ENCODE measurements around the gene ADNP2.

Gene ADNP2

GRCh38 chr18:80180778-80181564, 71.9 kb downstream of the ADNP2 start:
- ATAC-seq (ENCODE audit: low read depth) = no peak
- DNase-seq (ENCODE audit: low spot score) = no peak
- no peaks in the 10 kb centered on the region for H3K9me3 ChIP-seq (ENCODE audit: severe bottlenecking)
- TF ChIP-seq CTCF (IDR thresholded peaks at IDR 0.05; ENCODE audit: poor library complexity, severe bottlenecking) = no peak
- no peak overlapping the region for H3K4me3 ChIP-seq (ENCODE audit: severe bottlenecking)
- peak overlapping the region; percentile 62 for H3K27ac ChIP-seq (ENCODE audit: poor library complexity, severe bottlenecking)
- H3K36me3 ChIP-seq (ENCODE audit: low read depth) = no peaks in the 10 kb centered on the region
- peaks cover 20% of the 10 kb centered on the region for H3K4me1 ChIP-seq (ENCODE audit: insufficient read depth, poor library complexity, severe bottlenecking)
- no peaks in the 10 kb centered on the region for H3K27me3 ChIP-seq (ENCODE audit: insufficient read depth, poor library complexity, severe bottlenecking)

GRCh38 chr18:80181642-80182461, 72.8 kb downstream of the ADNP2 start:
- no peak for DNase-seq (ENCODE audit: low spot score)
- TF ChIP-seq CTCF (IDR thresholded peaks at IDR 0.05; ENCODE audit: poor library complexity, severe bottlenecking) = no peak
- no peak for ATAC-seq (ENCODE audit: low read depth)
- Histone ChIP-seq H3K4me1 (ENCODE audit: insufficient read depth, poor library complexity, severe bottlenecking) (peaks cover 20% of the 10 kb centered on the region), H3K27me3 (ENCODE audit: insufficient read depth, poor library complexity, severe bottlenecking) (no peaks in the 10 kb centered on the region), H3K27ac (ENCODE audit: poor library complexity, severe bottlenecking) (no peak overlapping the region), H3K4me3 (ENCODE audit: severe bottlenecking) (no peak overlapping the region), H3K36me3 (ENCODE audit: low read depth) (no peaks in the 10 kb centered on the region), H3K9me3 (ENCODE audit: severe bottlenecking) (no peaks in the 10 kb centered on the region)

GRCh38 chr18:80182855-80183254, 73.8 kb downstream of the ADNP2 start:
- peaks cover 20% of the 10 kb centered on the region for H3K4me1 ChIP-seq (ENCODE audit: insufficient read depth, poor library complexity, severe bottlenecking)
- H3K4me3 ChIP-seq (ENCODE audit: severe bottlenecking) = no peak overlapping the region
- TF ChIP-seq CTCF (IDR thresholded peaks at IDR 0.05; ENCODE audit: poor library complexity, severe bottlenecking) = no peak
- H3K27me3 ChIP-seq (ENCODE audit: insufficient read depth, poor library complexity, severe bottlenecking) = no peaks in the 10 kb centered on the region
- ATAC-seq (ENCODE audit: low read depth) = no peak
- no peaks in the 10 kb centered on the region for H3K9me3 ChIP-seq (ENCODE audit: severe bottlenecking)
- DNase-seq (ENCODE audit: low spot score) = no peak
- H3K36me3 ChIP-seq (ENCODE audit: low read depth) = no peaks in the 10 kb centered on the region
- H3K27ac ChIP-seq (ENCODE audit: poor library complexity, severe bottlenecking) = no peak overlapping the region

GRCh38 chr18:80183273-80184050, 74.4 kb downstream of the ADNP2 start:
- no peak for TF ChIP-seq CTCF (IDR thresholded peaks at IDR 0.05; ENCODE audit: poor library complexity, severe bottlenecking)
- Histone ChIP-seq H3K9me3 (ENCODE audit: severe bottlenecking) (no peaks in the 10 kb centered on the region), H3K27ac (ENCODE audit: poor library complexity, severe bottlenecking) (no peak overlapping the region), H3K27me3 (ENCODE audit: insufficient read depth, poor library complexity, severe bottlenecking) (no peaks in the 10 kb centered on the region), H3K4me3 (ENCODE audit: severe bottlenecking) (no peak overlapping the region), H3K36me3 (ENCODE audit: low read depth) (no peaks in the 10 kb centered on the region), H3K4me1 (ENCODE audit: insufficient read depth, poor library complexity, severe bottlenecking) (peaks cover 19% of the 10 kb centered on the region)
- DNase-seq (ENCODE audit: low spot score) (no peak), ATAC-seq (ENCODE audit: low read depth) (no peak)
